Stimulated activated CD4-positive, alpha-beta T cell treated with anti-CD3 and anti-CD28 coated beads, Interleukin-12 subunit alpha, Interleukin-12 subunit beta, amount 100 ng/mL, for 24 hours (primary cell): Measurements from ENCODE around the gene TBL2.
"Not testable (repeated sequence)": the region's sequence is repeated elsewhere in the genome, so short reads cannot be mapped to it uniquely, and the experiment has no call there.

ENCODE experiments used
- DNase-seq, 2 experiments: peaks; one replicate each; pipeline ENCODE4 v3.0.0-alpha.2; 2020; ENCODE audit warnings: low read depth in 2 of 2

The TBL2 gene

GRCh38 chr7:73578342-73579128 is at the start of gene TBL2:
Gene TBL2, minus strand, starts transcription at chr7:73578579. Its CDS starts 30 bp downstream, at chr7:73578549.
- DNase-seq, result peak; percentile 98

GRCh38 chr7:73626814-73627213 is 48.4 kb upstream of the TBL2 start:
- no peak for DNase-seq

GRCh38 chr7:73625276-73625675 is 46.9 kb upstream of the TBL2 start:
- no peak for DNase-seq

GRCh38 chr7:73624669-73625001 is 46.3 kb upstream of the TBL2 start:
- DNase-seq, result no peak

GRCh38 chr7:73623798-73624668 is 45.7 kb upstream of the TBL2 start, which contains the start of gene MLXIPL:
Gene MLXIPL, minus strand, starts transcription at chr7:73624522. Its CDS starts 30 bp downstream, at chr7:73624492.
- DNase-seq, result peak; percentile 15 to 61

- DNase-seq, result no peak
Observed at GRCh38 chr7:73622909-73623797, 44.8 kb upstream of the TBL2 start.

- no peak for DNase-seq
Observed at GRCh38 chr7:73622527-73622908, 44.1 kb upstream of the TBL2 start.

- DNase-seq, result no peak
Observed at GRCh38 chr7:73621168-73622063, 43.0 kb upstream of the TBL2 start.

GRCh38 chr7:73619394-73619793 is 41.0 kb upstream of the TBL2 start:
- DNase-seq, result not testable (repeated sequence)

- no peak for DNase-seq
Observed at GRCh38 chr7:73618538-73618937, 40.2 kb upstream of the TBL2 start.

- DNase-seq, result not testable (repeated sequence)
Observed at GRCh38 chr7:73617520-73617919, 39.1 kb upstream of the TBL2 start.

GRCh38 chr7:73615886-73616285 is 37.5 kb upstream of the TBL2 start:
- no peak for DNase-seq

- not testable (repeated sequence) for DNase-seq
Observed at GRCh38 chr7:73614937-73615336, 36.6 kb upstream of the TBL2 start.

GRCh38 chr7:73613954-73614735 is 35.8 kb upstream of the TBL2 start:
- no peak for DNase-seq

- DNase-seq, result no peak
Observed at GRCh38 chr7:73612598-73613269, 34.4 kb upstream of the TBL2 start.

GRCh38 chr7:73611017-73611555 is 32.7 kb upstream of the TBL2 start:
- no peak for DNase-seq

- no peak for DNase-seq
Observed at GRCh38 chr7:73610105-73610504, 31.7 kb upstream of the TBL2 start.

GRCh38 chr7:73607692-73607983 is 29.3 kb upstream of the TBL2 start:
- not testable (repeated sequence) for DNase-seq
